Ovary (tissue), 3 donors: Measurements from ENCODE around the gene TMIGD3.

ENCODE experiments used
- CTCF ChIP-seq, 3 donors: fragments of 450-650 bp in 2 of 3; fragments of 200-600 bp in 1 of 3; IDR thresholded peaks; one replicate each; pipeline versions ENCODE4 v1.5.1 to v1.8.0; 2016 to 2022; ENCODE audit warnings: antibody characterized with exemption in 3 of 3, mild to moderate bottlenecking in 1 of 3
- EP300 ChIP-seq: sonication (generic); formaldehyde crosslinking; IDR thresholded peaks from one replicate; pipeline ENCODE4 v1.6.1; 2017; ENCODE audit warnings: antibody characterized with exemption
- donor health status: DM: no; HTN: no; CAD: no.

GRCh38 chr1:111474521-111474920 lies 28.9 kb downstream of the TMIGD3 start:
- TF ChIP-seq CTCF (IDR thresholded peaks at IDR 0.05): no peak
- TF ChIP-seq EP300: no peak
